HG03521 (cell line): ENCODE measurements around the gene SMARCB1.

Experiments
- ATAC-seq: cut with Tn5 transposase; IDR thresholded peaks from one replicate; pipeline ENCODE4 v1.9.1; 2021; ENCODE audit warnings: mild to moderate bottlenecking, moderate library complexity; ENCODE audit not compliant: unreplicated experiment

Gene SMARCB1

GRCh38 chr22:23786752-23787599 is at the start of gene SMARCB1:
TSS of gene SMARCB1 (plus strand) at chr22:23786966. CDS start at chr22:23787170, 204 bp downstream.
- peak; percentile 75 for ATAC-seq

DNA sequence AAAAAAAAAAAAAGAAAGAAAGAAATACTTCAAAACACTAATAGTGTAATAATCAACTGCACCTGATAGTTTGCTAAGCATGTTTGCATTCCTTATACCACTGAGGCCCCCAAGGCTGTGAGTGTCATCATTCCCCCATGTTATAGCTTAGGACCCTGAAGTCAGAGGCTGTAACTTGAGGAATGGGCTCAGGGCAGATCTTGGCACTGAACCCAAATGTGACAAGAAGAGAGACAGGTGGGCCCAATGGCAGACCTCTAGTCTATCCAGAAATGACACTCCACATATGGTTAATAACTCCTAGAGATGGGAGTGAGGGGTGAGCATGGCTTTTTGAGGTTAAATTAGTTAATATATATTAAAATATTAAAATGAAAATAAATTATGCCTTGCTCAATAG is 49.1 kb upstream of the SMARCB1 start:
- no peak for ATAC-seq

- ATAC-seq = no peak
Measured at GRCh38 chr22:23742505-23743264, 44.1 kb upstream of the SMARCB1 start.

GRCh38 chr22:23743303-23743705 is 43.5 kb upstream of the SMARCB1 start:
- ATAC-seq = no peak

DNA sequence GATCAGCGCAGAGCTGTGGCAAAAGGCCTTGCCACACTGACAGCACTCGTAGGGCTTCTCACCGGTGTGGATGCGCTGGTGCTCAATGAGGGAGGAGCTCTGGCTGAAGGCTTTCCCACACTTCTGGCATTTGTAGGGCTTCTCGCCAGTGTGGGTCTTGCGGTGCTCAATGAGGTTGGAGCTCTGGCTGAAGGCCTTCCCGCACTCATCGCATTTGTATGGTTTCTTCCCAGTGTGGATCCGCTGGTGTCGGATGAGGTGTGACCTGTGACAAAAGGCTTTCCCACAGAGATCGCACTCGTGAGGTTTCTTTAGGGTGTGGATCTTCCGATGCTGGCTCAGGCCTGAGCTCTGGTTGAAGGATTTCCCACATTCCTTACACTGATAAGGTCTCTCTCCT is 42.8 kb upstream of the SMARCB1 start:
- no peak for ATAC-seq

GRCh38 chr22:23744485-23744884 is 42.3 kb upstream of the SMARCB1 start:
- ATAC-seq = no peak

- ATAC-seq = no peak
Measured at GRCh38 chr22:23745791-23746190, 41.0 kb upstream of the SMARCB1 start.

- no peak for ATAC-seq
Measured at GRCh38 chr22:23749841-23750301, 36.9 kb upstream of the SMARCB1 start.

DNA sequence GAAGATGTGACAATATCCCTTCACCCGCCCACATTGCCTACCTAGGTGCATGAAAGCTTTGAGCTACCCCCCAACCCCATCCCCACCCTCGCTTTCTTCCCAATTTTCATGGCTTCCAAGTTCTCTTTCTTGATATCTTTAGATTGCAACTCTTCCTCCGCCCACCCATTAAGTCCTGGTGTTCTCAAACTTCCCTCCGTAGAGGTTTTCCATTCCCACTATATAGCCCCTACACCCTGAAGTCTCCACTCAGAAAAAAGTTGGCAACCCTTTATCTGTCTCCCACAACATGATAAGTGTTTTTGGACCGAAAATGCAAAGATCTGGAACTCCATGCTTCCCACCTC is 36.4 kb upstream of the SMARCB1 start:
- ATAC-seq = no peak

DNA sequence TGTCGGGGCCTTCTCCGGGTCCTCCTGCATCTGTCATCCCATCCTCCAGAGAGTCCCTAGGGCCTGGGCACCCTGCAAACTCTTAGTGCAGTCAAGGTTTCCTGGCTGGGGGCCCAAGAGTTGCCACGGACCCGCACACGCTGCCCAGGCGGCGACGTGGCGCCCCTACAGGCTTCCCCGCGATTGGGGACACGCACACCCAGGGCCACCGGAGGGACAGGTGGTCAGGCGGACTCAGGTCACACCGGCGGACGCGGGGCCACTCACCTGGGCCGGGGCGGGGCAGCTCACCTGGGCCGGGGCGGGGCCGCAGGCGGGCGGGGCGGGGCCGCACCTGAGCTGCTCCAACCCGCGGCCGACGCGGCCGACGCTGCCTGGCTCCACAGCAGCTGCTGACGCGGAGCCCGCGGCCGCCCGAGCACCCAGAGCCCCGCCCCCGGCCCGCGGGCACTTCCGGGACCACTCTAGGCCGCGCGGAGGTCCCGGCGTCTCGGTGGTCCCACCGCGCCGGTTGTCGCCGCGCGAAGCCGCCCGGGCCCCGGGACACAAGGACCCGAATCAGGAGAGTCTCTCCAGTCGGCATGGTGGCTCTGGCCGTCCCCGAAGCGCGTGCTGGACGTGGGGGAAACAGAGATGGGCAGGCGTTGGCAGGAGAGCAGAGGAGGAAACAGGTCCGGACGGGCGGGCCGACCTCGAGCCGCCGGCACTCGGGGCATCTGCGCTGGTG is 35.9 kb upstream of the SMARCB1 start, which contains the start of gene ZNF70:
Gene ZNF70, minus strand, starts transcription at position 399 of the 727 bp plus-strand sequence. CDS start 5,972 bp downstream, outside the sequence.
- ATAC-seq = peak; percentile 77

DNA sequence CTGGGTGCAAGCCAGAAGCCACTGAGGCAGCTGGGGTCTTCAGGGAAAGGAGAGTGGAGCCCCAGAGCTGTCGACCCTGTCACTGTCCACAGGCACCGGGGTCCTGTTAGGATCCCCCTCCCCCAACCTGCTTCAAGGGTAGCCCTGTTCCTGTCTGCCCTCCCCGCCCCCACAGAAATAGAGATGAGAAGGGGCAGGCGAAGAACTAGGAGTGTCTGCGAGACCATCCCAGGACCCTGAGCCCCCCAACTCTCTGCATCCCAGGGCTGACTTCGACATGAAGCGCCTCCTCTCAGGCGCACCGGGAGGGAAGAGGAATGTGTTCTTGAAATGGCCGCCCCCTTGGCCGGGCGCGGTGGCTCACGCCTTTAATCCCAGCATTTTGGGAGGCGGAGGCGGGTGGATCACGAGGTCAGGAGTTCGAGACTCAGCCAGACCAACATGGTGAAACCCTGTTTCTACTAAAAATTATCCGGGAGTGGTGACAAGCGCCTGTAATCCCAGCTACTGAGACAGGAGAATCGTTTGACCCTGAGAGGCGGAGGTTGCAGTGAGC is 35.2 kb upstream of the SMARCB1 start:
- peak; percentile 17 for ATAC-seq

DNA sequence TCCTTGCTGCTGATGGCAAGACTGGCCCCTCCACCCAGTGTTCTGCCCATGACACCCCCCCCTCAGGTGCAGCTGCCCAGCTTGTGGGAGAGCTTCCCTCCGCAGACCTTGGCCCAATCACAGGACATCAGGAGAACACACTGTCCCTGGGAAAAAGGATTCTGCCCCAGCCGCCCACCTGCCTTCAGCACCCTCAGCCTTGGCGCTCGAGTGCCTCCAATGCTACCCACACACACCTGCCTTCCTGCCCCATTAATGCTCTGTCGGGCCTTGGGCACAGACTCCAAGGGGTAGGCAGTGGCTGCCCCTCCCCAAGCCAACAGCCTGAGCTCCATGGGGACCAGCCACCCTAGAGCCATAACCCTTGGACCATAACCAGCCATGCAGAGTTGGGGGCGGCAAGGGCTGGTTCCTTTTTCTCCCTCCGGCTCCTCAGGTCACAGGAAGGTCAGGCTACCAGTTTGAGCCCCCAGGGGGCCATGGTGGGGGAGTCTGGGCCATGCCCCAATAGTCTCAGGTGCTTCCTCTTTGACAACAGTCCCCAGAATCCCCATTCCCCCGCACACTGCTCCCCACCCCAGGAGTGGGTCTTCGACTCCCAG is 34.6 kb upstream of the SMARCB1 start:
- ATAC-seq = no peak

DNA sequence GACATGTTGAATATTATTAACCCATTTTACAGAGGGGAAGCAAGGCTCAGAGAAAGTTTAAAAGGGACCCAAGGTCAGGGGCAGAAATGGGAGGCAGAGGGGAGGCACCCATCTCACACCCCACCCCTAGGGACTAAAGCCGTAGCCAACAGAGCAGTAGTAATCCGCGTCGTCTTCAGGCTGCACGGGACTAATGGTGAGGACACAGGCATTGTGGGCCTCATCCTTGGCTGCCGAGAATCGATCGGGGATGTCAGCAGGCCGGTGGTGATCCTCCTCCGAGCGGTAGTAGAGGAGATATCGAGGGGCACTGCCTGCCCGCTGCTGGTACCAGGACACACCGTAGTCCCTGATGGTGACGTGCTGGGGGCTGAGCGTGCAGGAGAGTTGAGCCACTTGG is 34.0 kb upstream of the SMARCB1 start:
- ATAC-seq = no peak

DNA sequence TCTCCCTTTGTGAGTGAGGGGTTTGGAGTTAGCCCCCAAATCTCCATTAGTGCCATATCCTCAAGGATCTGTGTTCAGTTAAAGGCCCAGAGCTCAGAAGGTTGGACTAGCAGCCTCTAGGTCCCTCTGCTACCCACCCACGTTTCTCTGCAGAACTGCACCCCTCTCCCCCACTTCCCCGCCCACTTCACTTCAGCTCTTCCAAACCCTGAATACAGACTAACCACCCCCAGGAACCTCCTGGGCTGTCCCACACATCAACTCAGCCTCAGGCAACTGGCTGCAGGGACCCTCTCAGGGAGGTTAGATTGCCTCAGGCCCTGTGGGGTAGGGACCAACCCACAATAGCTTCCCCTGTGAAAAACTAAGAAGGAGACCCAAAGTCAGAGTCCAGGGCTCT is 33.4 kb upstream of the SMARCB1 start:
- ATAC-seq = no peak

DNA sequence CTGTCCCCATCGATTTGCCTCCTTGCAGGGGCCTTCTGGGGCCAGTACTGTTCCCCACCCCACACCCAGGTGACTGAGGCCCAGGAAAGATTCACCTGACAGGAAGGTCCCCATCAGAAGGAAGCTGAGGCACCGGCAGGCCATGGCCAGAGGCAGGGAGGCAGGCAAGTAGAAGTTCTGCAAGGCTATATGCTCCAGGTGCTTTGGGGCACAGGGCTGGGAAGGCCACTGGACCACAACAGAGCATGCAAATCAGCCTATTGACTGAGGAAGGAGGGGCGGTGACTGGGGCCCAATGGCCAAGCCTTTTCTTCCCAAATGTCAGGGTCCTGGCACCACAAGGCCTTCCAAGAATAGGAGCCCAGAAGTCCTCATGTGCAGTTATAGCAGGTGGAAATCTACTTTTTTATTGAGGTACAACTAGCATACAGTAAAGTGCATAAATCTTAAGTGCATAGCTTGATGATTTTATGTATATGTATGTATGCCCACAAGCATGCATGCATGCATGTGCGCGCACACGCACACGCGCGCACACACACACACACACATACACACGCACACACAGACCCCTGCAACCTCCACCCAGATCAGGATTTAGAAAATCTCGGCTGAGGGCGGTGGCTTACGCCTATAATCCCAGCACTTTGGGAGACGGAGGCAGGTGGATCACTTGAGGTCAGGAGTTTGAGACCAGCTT is 32.4 kb upstream of the SMARCB1 start, which contains the start of gene VPREB3:
Gene VPREB3, minus strand, starts transcription at position 206 of the 700 bp plus-strand sequence. Its CDS starts 62 bp downstream, at position 144.
- no peak for ATAC-seq

GRCh38 chr22:23754980-23755636 is 31.7 kb upstream of the SMARCB1 start:
- no peak for ATAC-seq

- no peak for ATAC-seq
Measured at GRCh38 chr22:23755711-23756110, 31.1 kb upstream of the SMARCB1 start.

DNA sequence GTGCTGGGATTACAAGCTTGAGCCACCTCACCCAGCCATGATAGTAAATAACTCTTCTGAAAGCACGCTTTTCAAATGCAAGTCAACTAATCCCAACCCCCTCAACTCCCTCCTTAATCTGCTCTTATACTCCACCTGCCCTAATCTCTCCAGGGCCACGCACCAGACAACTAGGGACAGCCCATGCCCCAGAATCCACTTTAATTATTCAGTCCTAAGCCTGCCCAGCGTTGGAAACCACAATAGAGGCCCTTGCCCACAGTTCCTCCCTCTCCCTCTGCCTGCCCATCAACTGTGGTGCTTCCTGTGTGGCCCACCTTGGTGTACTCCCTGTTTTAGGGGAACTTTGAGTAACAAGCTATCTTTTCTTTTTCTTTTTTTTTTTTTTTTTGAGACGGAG is 29.9 kb upstream of the SMARCB1 start:
- no peak for ATAC-seq

- no peak for ATAC-seq
Measured at GRCh38 chr22:23759566-23759965, 27.2 kb upstream of the SMARCB1 start.
